Measurements from ENCODE around the gene GLIS1.

Gene GLIS1

DNA sequence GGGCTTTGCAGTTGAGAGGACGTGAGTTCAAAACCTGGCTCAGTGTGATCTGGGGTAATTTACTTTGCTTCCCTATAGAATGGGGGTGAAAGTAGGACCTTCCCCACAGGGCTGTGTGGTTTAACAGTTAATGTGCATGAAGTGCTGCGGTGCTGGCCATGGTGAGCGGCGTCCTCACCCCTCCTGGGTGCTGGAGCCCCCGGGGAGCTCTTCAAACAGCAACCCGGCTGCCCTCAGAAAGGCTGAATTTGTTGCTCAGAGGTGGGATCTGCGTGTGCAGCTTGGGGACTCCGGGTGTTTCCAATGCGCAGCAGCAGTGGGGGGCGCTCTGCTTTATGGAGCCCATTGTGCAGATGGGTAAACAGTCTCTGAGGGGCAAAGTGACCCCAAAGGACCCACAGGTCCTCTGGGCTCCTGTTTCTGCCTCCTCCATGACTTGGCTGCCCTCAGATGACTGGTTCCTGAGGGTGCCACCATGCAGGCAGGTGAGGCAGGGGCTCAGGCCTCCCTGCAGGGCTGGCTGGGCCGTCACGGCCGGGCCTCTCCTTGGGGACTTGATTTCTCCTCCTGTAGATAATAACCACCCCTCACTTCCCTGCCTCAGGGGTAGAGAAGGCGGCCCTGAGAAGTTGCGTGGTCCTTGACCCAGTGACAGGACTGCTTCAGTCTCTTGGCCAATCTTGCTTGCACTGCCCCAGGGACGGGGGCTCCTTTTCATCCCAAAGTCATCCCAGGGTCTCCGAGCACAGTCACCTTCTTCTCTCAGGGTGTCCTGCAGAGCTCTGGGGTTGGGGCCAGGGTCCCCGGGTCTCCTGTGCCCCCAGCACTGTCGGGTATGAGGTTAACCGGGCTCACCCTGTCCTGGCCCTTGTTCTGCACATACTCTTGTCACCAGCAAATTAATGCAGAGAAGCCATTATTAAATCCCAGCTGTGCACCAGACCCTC is 239.4 kb downstream of the GLIS1 start:
- DNase-seq (ENCODE audit: low read depth in 3 of 3, low spot score in 1 of 3) = no peak

DNA sequence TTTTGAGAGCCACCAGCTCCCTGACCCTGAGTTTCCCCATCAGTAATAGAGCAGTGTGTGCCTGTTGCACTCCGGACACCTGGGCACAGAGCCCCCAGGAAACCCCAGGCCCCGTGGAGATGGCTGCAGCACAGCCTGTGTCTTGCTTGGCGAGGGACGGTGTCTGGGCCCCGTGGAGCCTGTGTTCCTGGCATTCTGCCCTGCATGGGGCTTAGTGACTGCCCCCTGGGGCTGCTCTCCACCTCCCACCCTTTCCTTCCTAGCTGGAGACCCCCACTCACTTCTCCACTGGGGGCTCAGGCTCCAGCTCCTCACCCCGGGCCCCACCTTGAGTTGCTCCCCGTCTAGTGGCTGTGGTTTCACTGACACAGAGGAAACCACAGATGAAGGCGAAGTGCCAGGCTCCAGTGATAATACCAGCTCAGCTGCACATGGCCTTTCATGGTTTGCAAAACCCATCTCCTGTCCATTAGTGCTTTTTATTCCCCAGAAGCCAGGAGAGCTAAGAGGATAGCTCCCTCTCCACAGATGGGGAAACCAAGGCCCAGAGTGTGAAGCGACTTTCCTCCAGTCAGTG is 240.3 kb downstream of the GLIS1 start:
- DNase-seq (ENCODE audit: low read depth in 3 of 3, low spot score in 1 of 3) = no peak

DNA sequence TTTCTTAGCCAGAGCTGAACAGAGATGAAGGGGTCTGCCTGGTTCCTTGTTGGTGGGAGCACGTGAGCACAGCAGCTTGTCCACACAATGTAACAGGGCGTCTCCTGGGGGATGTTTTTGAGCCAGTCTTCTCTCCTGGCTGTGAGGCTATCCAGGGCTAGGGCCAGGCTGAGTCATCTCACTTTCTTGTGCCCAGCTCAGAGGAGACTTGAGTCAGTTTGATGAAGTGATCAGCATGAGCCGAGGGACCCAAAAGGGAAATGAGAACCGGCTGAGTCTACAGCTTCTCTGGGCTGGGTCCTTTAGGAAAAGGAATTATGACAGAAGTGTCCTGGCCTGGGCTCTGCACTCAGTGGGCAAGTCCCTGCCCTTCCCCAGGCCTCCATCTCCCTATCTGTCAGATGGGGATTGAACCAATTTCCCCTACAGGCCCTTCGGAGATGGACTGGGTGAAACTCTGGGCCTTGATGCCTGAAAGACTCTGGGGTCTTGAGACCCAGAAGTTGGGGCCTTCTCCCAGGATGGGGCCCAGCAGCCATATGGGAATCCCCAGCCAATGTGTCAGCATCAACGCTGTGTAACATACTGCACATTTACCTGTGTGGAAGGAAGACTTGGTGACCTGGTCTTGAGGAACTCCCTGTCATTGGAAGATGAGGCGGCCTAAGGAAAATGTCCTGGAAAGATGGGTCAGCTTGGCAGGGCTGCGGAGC is 243.2 kb downstream of the GLIS1 start:
- DNase-seq (ENCODE audit: low read depth in 3 of 3, low spot score in 1 of 3) = no peak

DNA sequence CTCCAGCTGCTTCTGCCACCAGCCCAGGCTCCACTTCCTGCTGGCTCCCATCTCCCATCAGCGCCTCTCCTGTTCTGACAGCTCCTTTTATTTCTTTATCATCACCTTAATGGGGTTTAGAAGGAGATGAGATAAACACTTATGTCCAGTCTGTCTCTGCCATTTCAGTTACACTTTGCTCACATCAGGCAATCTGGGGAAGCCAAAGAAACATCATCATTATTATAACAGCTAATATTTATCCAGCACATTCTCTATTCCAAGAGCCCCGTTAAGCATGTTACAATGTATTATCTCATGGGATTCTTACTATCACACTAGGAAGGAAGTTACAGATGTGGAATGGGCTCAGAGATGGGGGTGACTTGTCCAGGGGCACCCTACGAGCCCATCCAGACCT is 248.6 kb downstream of the GLIS1 start:
- no peak for DNase-seq (ENCODE audit: low read depth in 3 of 3, low spot score in 1 of 3)

DNA sequence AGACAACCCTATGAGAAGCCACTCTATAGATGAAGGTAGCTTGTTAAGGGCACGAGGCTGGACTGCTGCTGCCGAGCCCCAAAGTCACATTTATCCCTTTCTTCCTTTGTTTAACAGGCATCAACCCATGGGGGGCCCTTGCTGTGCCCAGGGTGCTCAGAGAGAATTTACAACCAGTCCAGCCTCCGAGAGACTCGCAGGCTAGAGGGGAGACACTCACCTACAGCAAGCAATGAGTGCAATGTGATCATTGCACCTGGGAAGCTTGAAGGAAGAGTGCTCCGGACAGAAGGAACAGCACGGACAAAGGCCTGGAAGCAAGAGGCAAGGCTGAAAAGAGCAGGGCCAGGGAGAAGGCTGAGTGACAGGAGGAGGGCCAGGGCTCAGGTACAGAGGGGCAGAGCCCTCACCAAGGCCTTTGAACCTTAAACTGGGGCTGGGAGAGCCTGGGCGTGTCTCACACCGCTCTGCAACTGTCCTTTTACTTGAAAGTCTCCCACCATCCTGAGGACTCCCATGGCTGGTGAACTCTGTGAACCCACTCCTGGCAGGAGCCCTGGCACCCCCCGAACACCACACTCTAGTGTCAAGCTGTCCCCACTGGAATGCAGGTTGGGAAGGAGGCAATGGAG is 252.5 kb downstream of the GLIS1 start:
- no peak for DNase-seq (ENCODE audit: low read depth in 3 of 3, low spot score in 1 of 3)

DNA sequence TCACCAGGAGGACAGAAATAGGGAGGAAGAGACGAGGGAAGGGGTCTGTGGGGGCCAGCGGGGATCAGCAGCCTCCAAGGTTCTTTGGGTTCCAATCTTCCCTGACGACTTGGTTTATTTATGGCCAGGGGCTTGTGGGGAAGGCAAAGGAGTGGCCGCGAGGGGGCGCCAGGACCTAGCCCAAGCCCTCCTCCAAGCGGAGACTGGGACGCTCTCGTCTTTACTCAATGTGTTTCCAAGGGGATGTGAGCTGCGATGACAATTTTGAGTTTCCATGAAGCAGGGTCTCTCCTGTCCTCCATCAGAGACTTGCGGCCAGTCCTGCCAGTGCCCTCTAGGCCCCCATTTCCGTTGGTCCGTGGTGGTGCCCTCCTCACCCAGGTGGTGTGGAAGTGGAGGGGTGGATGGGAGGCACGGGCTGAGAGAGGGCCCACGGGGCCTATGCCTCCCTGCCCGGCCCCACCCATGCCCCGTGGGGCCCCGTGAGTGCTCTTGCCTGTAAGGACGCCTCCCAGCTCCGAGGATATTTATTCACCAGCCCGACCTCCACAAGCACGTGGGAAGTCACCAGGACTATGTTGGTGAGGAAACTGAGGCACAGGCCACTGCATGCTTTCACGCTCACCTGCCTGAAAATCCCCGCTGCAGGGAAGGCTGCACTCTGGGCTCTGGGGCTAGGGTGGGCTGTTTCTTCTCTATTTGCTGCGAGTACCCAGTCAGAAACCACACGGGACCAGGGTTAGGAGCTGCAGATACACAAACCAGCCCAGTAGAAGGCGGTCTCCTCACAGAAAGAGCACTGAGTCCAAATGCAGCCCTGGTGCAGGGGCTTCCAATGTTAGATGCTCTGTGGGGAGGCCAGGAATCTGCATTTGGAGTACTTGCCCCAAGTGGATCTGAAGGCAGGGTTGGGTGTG is 253.2 kb downstream of the GLIS1 start:
- peak in 2 of 3 donors; percentile 29 to 45 for DNase-seq (ENCODE audit: low read depth in 3 of 3, low spot score in 1 of 3)

DNA sequence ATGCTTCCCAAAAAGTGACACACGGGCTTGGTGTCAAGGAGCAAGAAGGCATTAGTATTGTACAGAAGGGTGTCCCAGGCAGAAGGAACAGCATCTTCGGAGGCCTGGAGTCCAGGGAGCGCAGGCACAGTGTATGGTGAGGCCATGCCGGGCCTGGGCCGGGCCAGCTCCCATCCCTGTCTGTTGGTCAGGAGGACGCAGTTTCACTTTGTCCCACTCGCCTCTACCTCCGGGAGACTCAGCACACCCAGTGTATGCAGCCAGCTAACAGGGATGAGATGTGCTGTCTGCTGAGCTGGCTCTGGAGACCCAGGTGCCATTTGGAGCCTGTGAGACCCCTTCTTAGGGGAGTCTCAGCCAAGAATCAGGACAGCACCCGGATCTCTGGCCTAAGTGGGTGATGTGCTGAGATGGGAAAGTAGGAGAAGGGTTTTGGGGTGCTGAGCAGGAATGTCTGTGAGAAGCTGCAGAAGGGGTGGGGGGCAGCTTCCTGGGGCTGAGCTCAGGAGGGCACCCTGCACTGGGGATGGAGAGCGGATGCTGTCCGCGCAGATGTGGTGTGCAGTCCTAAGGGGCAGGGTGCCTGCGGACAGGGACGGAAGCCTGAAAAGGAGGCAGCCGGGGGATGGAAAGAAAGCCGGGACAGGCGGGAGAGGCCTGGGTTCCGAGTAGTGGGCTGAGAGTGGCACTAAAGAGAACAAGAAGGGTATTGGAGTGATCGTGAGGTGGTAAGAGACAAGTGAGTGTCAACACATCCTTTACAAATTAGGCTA is 254.1 kb downstream of the GLIS1 start:
- DNase-seq (ENCODE audit: low read depth in 3 of 3, low spot score in 1 of 3) = no peak

DNA sequence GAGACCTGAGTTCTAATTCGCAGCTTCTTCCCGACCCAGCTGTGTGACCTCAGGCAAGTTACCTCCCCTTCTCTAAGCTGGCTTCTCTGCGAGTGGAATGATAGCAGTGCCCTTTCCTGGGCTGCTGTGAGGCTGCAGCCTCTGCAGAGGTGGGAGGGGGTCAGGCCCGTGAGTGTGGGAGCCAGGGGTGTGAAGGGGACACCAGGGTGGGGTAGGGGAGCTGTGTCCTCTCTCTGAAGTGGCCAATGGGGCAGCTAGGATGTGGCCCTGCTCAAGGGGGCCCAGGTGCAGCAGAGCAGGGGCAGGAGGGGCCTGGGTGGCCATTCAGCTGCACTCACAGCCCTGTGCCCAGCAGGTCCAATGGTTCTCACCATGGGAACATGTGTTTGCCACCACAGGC is 255.3 kb downstream of the GLIS1 start:
- DNase-seq (ENCODE audit: low read depth in 3 of 3, low spot score in 1 of 3) = no peak

DNA sequence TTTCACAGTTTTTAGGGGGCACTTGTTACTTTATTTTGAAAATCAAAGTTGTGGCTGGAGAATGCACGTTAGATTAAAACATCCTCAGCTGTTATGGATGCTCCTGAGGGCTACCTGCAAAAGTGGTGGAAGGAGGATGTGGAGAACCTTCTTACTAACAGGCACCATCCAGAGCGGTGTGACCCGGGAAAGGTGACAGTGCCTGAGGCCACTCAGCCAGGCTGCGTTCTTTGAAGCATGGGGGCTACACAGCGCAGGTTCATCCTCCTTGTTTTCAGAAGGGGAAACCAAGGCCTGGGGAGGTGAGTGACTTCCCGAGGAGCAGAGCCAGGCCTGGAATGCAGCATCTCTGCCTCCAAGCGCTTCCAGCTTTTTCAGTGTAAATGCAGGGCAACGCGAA is 255.8 kb downstream of the GLIS1 start:
- DNase-seq (ENCODE audit: low read depth in 3 of 3, low spot score in 1 of 3) = no peak

DNA sequence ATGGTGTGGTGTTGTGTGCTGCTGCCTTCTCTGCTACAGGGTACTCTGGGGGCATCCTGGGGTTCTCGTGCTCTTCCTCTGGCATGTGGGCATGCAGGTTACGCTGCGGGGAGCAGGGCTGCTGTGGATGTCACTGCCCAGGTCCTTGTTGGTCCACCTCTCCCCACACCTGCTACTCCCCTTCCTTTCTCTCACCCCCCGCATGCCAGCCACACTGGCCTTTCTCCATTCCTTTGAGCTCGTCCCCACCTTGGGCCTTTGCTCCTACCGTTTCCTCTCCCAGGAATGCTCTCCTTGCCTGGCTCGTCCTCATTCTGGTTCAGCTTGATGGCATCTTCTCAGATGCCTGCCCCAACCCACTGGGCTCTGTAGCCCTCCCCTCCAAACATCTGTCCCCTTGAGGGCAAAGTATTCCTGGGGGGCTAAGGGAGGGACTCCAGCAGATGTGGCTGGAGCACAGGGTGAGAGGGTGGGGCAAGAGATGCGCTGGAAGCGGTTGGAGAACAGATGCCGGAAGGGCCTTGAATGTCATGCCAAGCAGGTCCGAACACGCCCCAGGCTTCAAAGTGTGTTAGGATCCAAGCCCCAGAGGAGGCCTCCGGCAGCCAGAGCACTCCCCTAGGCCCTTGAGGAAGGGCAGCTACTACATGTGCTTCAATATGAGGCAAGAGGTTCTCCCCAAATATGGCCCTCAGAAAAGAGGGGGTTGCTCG is 256.4 kb downstream of the GLIS1 start:
- no peak for DNase-seq (ENCODE audit: low read depth in 3 of 3, low spot score in 1 of 3)

DNA sequence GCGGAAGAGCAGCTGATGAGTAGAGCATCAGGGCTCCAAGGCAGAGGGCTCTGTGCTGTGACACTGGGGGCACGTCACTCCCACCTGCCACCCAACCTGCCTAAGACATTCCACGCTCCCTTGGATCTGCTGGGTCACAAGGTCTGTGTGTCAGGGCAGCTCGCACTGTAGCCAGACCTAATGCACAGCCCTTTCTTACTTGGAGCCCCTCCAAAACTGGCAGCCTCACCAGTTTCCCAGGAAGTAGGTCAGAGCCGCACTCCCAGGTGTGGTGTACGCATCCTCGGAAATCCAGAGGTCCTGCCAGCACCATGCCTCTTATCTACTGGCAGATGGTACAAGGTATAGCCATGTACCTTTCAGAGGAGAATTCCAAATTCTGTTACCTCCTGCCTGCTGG is 257.5 kb downstream of the GLIS1 start:
- DNase-seq (ENCODE audit: low read depth in 3 of 3, low spot score in 1 of 3) = no peak

DNA sequence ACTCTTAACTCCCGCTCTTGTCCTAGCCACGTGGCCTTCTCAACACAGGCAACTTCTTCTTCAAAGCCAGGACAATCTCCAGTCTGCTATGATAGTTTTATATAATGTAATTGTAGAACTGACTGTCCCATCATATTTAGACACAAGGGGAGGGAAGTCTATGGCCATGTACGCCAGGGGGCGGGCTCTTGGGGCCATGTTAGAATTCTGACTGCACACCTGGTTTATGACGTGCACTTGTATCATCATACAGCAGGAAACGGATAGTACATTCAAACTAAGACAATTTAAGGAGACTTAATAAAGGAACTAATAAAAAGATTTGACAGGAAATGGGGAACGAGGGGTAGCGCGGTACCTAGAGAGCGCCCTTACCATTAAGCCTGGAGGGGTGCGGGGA is 258.3 kb downstream of the GLIS1 start:
- no peak for DNase-seq (ENCODE audit: low read depth in 3 of 3, low spot score in 1 of 3)

DNA sequence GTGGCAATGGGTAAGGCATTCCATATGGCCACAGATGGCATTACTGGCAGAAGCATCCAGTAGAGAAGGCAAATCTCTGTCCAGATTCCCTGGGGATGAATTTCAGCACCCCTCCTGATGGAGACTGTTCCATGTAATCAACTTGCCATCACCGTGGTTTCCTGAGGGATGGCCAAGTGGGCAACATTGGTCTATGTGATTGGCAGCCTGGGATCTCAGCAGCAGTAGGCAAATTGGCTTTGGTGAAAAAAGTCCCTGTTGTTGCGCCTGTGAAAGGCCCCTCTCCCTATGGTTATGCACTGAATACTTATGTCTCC is 260.5 kb downstream of the GLIS1 start:
- no peak for DNase-seq (ENCODE audit: low read depth in 3 of 3, low spot score in 1 of 3)

DNA sequence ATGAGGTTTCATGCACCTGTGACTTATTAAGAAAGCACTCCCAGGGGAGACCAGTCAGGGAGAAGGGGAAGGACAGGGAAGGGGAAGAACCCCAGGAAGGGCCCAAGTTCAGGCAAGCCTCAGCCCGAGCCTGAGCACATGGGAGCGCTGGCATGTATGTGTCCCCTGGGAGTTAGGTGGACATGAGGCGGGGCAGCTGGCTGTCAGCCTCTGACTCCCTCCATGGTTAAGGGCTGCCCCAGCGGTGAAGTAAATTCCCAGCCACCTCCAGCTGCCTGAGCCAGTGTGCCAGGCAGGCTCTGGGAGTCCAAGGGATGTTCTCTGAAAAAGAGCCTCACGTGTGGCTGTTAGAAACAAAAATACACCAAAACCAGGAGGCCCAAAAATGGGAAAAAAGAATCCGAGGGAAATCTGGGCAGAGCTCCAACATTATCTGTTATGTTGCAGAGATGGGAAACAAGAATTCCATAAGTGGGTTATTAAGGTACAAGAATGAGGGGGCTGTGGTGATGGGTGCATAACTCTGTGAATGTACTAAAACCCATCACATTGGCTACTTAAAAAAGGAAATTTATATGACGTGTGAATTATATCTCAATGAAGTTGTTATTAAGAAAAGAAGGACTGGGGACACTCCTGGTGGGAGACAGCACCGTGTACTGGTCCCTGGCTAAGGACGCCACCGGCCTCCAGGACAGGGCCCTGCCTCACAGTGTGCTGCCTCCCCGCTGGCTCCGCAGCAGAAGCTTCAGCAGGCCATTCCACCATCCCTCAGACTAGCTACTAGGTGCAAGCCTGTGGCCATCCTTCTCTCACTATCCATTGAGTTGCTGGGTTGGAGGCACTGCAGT is 261.1 kb downstream of the GLIS1 start:
- no peak for DNase-seq (ENCODE audit: low read depth in 3 of 3, low spot score in 1 of 3)

DNA sequence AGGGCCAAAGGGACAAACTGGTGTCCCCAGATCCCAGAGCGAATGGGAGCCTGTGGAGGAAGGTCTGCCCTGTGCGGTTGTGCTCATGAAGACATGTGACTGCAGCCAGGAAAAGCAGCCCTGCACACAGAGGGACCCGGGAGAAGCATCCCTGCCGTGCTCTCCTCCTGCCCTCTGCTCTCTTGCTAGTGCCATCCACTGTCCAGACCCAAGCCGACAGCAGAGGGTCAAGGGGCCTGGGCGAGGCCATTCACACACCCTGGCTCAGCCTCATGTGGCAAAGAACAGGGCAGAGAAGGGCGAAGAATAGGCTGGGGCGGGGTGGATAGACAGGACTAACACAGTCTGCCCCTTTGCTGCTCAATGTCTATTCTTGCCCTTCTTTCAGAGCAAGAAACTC is 262.4 kb downstream of the GLIS1 start:
- DNase-seq (ENCODE audit: low read depth in 3 of 3, low spot score in 1 of 3) = no peak

DNA sequence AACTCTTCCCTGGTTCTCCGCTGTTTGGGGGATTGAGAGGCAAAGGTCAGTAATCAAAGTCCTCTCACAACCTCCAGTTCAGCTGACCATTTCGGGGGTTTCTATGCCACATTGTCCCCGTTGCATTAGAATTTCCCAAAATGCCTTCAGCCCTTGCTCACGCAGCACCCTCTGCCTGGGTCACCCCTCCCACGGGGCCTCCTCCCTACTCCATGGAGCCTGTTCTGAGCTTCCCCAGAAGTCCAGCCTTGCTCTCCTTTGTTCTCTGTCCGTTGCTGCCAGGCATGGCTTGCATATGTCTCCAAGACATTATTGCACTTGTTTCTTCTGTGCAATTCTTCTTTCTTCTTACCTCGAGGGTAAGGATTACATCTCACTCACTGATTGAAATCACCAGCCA is 263.3 kb downstream of the GLIS1 start:
- no peak for DNase-seq (ENCODE audit: low read depth in 3 of 3, low spot score in 1 of 3)

DNA sequence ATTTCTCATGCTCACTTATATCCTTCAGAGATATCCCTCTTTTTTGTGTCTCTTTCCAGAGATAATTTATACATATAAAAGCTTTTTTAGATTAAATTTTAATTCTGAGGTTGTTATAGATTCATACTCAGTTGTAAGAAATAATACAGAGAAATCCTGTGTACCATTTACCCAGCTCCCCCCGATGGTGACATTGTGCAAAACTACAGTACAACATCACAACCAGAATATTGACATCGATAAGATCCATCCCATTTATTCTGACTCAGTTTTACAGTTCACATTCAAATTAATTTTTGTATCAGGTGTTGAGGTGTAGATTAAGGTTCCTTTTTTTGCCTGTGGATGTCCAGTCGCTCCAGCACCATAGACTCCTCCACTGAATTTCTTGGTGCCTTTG is 265.5 kb downstream of the GLIS1 start:
- no peak for DNase-seq (ENCODE audit: low read depth in 3 of 3, low spot score in 1 of 3)

DNA sequence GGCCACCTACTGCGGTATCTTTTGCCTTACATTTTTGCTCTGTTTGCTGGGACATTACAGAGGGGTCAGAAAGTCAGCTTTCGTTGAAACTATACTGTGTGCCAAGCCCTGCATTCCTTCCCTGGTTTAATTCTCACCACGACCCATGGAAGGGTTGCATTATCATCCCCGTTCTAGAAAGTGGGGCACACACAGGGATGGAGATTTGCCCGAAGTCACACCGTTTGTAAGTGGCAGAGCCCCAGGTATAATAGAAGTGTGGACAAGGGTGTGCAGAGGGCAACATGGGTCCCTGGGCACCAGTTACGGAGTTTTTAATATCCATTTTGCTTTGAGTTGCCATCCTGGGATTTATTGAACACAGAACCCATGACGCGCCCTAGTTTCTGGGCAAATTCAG is 268.0 kb downstream of the GLIS1 start:
- no peak for DNase-seq (ENCODE audit: low read depth in 3 of 3, low spot score in 1 of 3)
